K562 (cell line): ENCODE measurements around the gene SLC39A7. TPM values are rescaled to one million over a fixed set of nuclear protein-coding genes. Genes with fewer than 3 reads are reported as not detected.

Source experiments
- ATF7 ChIP-seq: fragments of 450-650 bp; IDR thresholded peaks from 2 replicates; pipeline ENCODE4 v1.7.1; 2014; ENCODE audit warnings: mild to moderate bottlenecking, moderate library complexity
- BRD4 ChIP-seq: fragments of 200-600 bp; sonication (generic); IDR thresholded peaks from 2 replicates; pipeline ENCODE4 v1.6.1; 2017; ENCODE audit warnings: inconsistent platforms
- BRF1 ChIP-seq: IDR thresholded peaks from 3 replicates; pipeline ENCODE4 v1.6.1; 2011; ENCODE audit warnings: borderline replicate concordance, mild to moderate bottlenecking; ENCODE audit not compliant: insufficient read length; ENCODE audit errors: extremely low read depth
- CBFA2T3 ChIP-seq: fragments of 450-650 bp; IDR thresholded peaks from 2 replicates; pipeline ENCODE4 v1.6.1; 2017
- ESRRA ChIP-seq: fragments of 450-650 bp; IDR thresholded peaks from 2 replicates; pipeline ENCODE4 v1.6.1; 2014; ENCODE audit warnings: low read depth, mild to moderate bottlenecking, moderate library complexity, borderline replicate concordance
- FOXJ2 ChIP-seq: fragments of 200-800 bp; sonication (Bioruptor generic); IDR thresholded peaks from 2 replicates; pipeline ENCODE4 v1.6.1; 2016; ENCODE audit warnings: missing genetic modification characterization, missing compliant biosample characterization
- FOXM1 ChIP-seq, 2 experiments: fragments of 450-650 bp in 1 of 2; sonication (generic) in 1 of 2; formaldehyde crosslinking in 1 of 2; IDR thresholded peaks; 2 replicates each; pipeline versions ENCODE4 v1.6.1 to v1.9.0; 2017 to 2022; ENCODE audit warnings: low read depth in 2 of 2, mild to moderate bottlenecking in 2 of 2, missing genetic modification reagents in 1 of 2, moderate library complexity in 1 of 2
- HMGN3 ChIP-seq: IDR thresholded peaks from 2 replicates; pipeline ENCODE4 v1.6.1; 2011; ENCODE audit warnings: borderline replicate concordance, low read depth, mild to moderate bottlenecking, mixed read lengths, low read length; ENCODE audit not compliant: insufficient read length; ENCODE audit errors: extremely low read depth
- MCM3 ChIP-seq: fragments of 450-650 bp; IDR thresholded peaks from 2 replicates; pipeline ENCODE4 v1.6.1; 2016
- SOX6 ChIP-seq: fragments of 450-650 bp; IDR thresholded peaks from 2 replicates; pipeline ENCODE4 v1.6.1; 2014; ENCODE audit warnings: mild to moderate bottlenecking
- TCF3 ChIP-seq: sonication (generic); formaldehyde crosslinking; IDR thresholded peaks from 2 replicates; pipeline ENCODE4 v1.4.0; 2020; ENCODE audit warnings: mild to moderate bottlenecking, missing genetic modification reagents
- TEAD4 ChIP-seq, 2 experiments: sonication (generic) in 1 of 2; formaldehyde crosslinking in 1 of 2; IDR thresholded peaks; 2 replicates each; pipeline versions ENCODE4 v1.6.1 to v1.8.0; 2012 to 2022; ENCODE audit warnings: borderline replicate concordance in 1 of 2, inconsistent platforms in 1 of 2, low read length in 1 of 2, mild to moderate bottlenecking in 1 of 2, missing genetic modification reagents in 1 of 2
- WHSC1 ChIP-seq: IDR thresholded peaks from one replicate; pipeline ENCODE4 v1.6.1; 2012; ENCODE audit warnings: low read length, control low read depth, inconsistent platforms
- ZBTB9 ChIP-seq: fragments of 450-650 bp; formaldehyde crosslinking; IDR thresholded peaks from 2 replicates; pipeline ENCODE4 v1.4.0; 2020; ENCODE audit warnings: mild to moderate bottlenecking, moderate library complexity
- ZC3H8 ChIP-seq: fragments of 450-650 bp; IDR thresholded peaks from 2 replicates; pipeline ENCODE4 v1.6.1; 2017
- ZNF212 ChIP-seq: fragments of 450-650 bp; formaldehyde crosslinking; IDR thresholded peaks from 2 replicates; pipeline ENCODE4 v1.4.0; 2020; ENCODE audit warnings: mild to moderate bottlenecking
- ZNF583 ChIP-seq: fragments of 250-450 bp; sonication (Bioruptor Pico); IDR thresholded peaks from 2 replicates; pipeline ENCODE4 v1.4.0; 2020
- ZNF707 ChIP-seq: fragments of 250-450 bp; sonication (Bioruptor Pico); conservative IDR thresholded peaks from 2 replicates; pipeline ENCODE4 v1.8.0; 2022; ENCODE audit warnings: inconsistent platforms, mild to moderate bottlenecking, moderate library complexity
- ZNF79 ChIP-seq: fragments of 250-450 bp; sonication (Bioruptor Pico); IDR thresholded peaks from 2 replicates; pipeline ENCODE4 v1.4.0; 2020; ENCODE audit warnings: low read depth, mild to moderate bottlenecking, moderate library complexity
- polyA plus RNA-seq, 8 experiments: library from polyadenylated mRNA; depleted of rRNA in 4 of 8; stranded (reverse) in 5 of 8; unstranded in 3 of 8; fragments of >200 nt; fragmentation: Nextera tagmentation in 2 of 8; fragmentation: Illumina TruSeq in 1 of 8; extraction: Ambion mirVana in 2 of 8; extraction: Trizol in 1 of 8; gene quantifications; 2 replicates each; pipeline versions ENCODE4 v1.2.1 to v1.2.3, GENCODE V29; 2011 to 2014; ENCODE audit warnings: inconsistent platforms in 1 of 8, missing spikeins in 1 of 8
- total RNA-seq, 7 experiments: library from RNA; depleted of rRNA in 6 of 7; stranded (reverse); fragments of >200 nt in 6 of 7; fragmentation: Illumina TruSeq in 2 of 7; extraction: Trizol in 2 of 7; gene quantifications; 2 replicates each; pipeline versions ENCODE4 v1.2.1 to v1.2.3, GENCODE V29; 2011 to 2021; ENCODE audit warnings: low replicate concordance in 1 of 7
- TF ChIP-seq, protein P1 (sequence below): sonication (generic); formaldehyde crosslinking; IDR thresholded peaks from 2 replicates; pipeline ENCODE4 v1.8.1; 2022; ENCODE audit warnings: missing genetic modification reagents
- TF ChIP-seq, protein P2 (sequence below): sonication (generic); formaldehyde crosslinking; IDR thresholded peaks from 2 replicates; pipeline ENCODE4 v1.8.1; 2023; ENCODE audit warnings: mild to moderate bottlenecking, missing genetic modification reagents
- TF ChIP-seq, protein P3 (sequence below): fragments of 250-450 bp; sonication (Bioruptor Pico); IDR thresholded peaks from 2 replicates; pipeline ENCODE4 v1.5.1; 2021; ENCODE audit warnings: mild to moderate bottlenecking
- TF ChIP-seq, protein P4 (sequence below): sonication (generic); formaldehyde crosslinking; IDR thresholded peaks from 2 replicates; pipeline ENCODE4 v1.8.1; 2022; ENCODE audit warnings: missing genetic modification reagents

SLC39A7 gene
- total and polyA plus RNA-seq, 9 of the 15 experiments (the other 6 are each of a cell fraction or from before 2014, with no cell fraction given) = 21.7 to 169 (median 121) TPM

- TF ChIP-seq ZNF79 (no peak), HMGN3 (no peak), BRD4 (0 out of 2 replicates have a peak, but pooled peaks have one; percentile 58), SOX6 (no peak), CBFA2T3 (no peak), FOXM1 (IDR thresholded peaks at IDR 0.05; ENCODE audit: low read depth) (no peak), FOXM1 (CRISPR knock-in tag; IDR thresholded peaks at IDR 0.05; ENCODE audit: low read depth) (no peak), FOXJ2 (no peak), ZC3H8 (no peak), ZBTB9 (CRISPR knock-in tag) (no peak), ATF7 (no peak), TCF3 (CRISPR knock-in tag) (no peak), ZNF583 (CRISPR knock-in tag) (no peak), ZNF707 (CRISPR knock-in tag) (no peak), TEAD4 (IDR thresholded peaks at IDR 0.05; ENCODE audit: low read length) (no peak), TEAD4 (CRISPR knock-in tag; IDR thresholded peaks at IDR 0.05; ENCODE audit: borderline replicate concordance) (no peak), ESRRA (no peak), WHSC1 (no peak), BRF1 (no peak), MCM3 (no peak), ZNF212 (CRISPR knock-in tag) (no peak)
- TF ChIP-seq, protein P1, sequence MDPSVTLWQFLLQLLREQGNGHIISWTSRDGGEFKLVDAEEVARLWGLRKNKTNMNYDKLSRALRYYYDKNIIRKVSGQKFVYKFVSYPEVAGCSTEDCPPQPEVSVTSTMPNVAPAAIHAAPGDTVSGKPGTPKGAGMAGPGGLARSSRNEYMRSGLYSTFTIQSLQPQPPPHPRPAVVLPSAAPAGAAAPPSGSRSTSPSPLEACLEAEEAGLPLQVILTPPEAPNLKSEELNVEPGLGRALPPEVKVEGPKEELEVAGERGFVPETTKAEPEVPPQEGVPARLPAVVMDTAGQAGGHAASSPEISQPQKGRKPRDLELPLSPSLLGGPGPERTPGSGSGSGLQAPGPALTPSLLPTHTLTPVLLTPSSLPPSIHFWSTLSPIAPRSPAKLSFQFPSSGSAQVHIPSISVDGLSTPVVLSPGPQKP (CRISPR knock-in tag) = no peak
- TF ChIP-seq, protein P2, sequence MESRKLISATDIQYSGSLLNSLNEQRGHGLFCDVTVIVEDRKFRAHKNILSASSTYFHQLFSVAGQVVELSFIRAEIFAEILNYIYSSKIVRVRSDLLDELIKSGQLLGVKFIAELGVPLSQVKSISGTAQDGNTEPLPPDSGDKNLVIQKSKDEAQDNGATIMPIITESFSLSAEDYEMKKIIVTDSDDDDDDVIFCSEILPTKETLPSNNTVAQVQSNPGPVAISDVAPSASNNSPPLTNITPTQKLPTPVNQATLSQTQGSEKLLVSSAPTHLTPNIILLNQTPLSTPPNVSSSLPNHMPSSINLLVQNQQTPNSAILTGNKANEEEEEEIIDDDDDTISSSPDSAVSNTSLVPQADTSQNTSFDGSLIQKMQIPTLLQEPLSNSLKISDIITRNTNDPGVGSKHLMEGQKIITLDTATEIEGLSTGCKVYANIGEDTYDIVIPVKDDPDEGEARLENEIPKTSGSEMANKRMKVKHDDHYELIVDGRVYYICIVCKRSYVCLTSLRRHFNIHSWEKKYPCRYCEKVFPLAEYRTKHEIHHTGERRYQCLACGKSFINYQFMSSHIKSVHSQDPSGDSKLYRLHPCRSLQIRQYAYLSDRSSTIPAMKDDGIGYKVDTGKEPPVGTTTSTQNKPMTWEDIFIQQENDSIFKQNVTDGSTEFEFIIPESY = no peak
- TF ChIP-seq, protein P3, sequence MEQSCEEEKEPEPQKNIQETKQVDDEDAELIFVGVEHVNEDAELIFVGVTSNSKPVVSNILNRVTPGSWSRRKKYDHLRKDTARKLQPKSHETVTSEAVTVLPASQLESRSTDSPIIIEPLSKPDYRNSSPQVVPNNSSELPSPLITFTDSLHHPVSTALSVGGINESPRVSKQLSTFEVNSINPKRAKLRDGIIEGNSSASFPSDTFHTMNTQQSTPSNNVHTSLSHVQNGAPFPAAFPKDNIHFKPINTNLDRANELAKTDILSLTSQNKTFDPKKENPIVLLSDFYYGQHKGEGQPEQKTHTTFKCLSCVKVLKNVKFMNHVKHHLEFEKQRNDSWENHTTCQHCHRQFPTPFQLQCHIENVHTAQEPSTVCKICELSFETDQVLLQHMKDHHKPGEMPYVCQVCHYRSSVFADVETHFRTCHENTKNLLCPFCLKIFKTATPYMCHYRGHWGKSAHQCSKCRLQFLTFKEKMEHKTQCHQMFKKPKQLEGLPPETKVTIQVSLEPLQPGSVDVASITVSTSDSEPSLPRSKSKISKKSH (CRISPR knock-in tag) = no peak
- TF ChIP-seq, protein P4, sequence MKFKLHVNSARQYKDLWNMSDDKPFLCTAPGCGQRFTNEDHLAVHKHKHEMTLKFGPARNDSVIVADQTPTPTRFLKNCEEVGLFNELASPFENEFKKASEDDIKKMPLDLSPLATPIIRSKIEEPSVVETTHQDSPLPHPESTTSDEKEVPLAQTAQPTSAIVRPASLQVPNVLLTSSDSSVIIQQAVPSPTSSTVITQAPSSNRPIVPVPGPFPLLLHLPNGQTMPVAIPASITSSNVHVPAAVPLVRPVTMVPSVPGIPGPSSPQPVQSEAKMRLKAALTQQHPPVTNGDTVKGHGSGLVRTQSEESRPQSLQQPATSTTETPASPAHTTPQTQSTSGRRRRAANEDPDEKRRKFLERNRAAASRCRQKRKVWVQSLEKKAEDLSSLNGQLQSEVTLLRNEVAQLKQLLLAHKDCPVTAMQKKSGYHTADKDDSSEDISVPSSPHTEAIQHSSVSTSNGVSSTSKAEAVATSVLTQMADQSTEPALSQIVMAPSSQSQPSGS (CRISPR knock-in tag) = no peak
Observed at GRCh38 chr6:33183071-33183683, 17.5 kb upstream of the SLC39A7 start (continued).
